Measurements from ENCODE around the gene PHLDB1.
"Not testable (repeated sequence)": the region's sequence is repeated elsewhere in the genome, so short reads cannot be mapped to it uniquely, and the experiment has no call there.

The PHLDB1 gene

GRCh38 chr11:118659314-118659952 lies 52.0 kb downstream of the PHLDB1 start:
- DNase-seq (ENCODE audit: low spot score) = peak; percentile 81

GRCh38 chr11:118659953-118660680 lies 52.7 kb downstream of the PHLDB1 start:
- no peak for DNase-seq (ENCODE audit: low spot score)

- no peak for DNase-seq (ENCODE audit: low spot score)
Observed at GRCh38 chr11:118660681-118661424, 53.4 kb downstream of the PHLDB1 start.

GRCh38 chr11:118661425-118662301 lies 54.2 kb downstream of the PHLDB1 start:
- no peak for DNase-seq (ENCODE audit: low spot score)

GRCh38 chr11:118662401-118663271 lies 55.2 kb downstream of the PHLDB1 start:
- no peak for DNase-seq (ENCODE audit: low spot score)

- no peak for DNase-seq (ENCODE audit: low spot score)
Observed at GRCh38 chr11:118663381-118663780, 56.0 kb downstream of the PHLDB1 start.

- DNase-seq (ENCODE audit: low spot score) = no peak
Observed at GRCh38 chr11:118663902-118664301, 56.5 kb downstream of the PHLDB1 start.

- no peak for DNase-seq (ENCODE audit: low spot score)
Observed at GRCh38 chr11:118666371-118666770, 59.0 kb downstream of the PHLDB1 start.

GRCh38 chr11:118670063-118670462 lies 62.6 kb downstream of the PHLDB1 start:
- DNase-seq (ENCODE audit: low spot score) = no peak

- no peak for DNase-seq (ENCODE audit: low spot score)
Observed at GRCh38 chr11:118671254-118671653, 63.8 kb downstream of the PHLDB1 start.

GRCh38 chr11:118672846-118673245 lies 65.4 kb downstream of the PHLDB1 start:
- no peak for DNase-seq (ENCODE audit: low spot score)

- no peak for DNase-seq (ENCODE audit: low spot score)
Observed at GRCh38 chr11:118673361-118674081, 66.1 kb downstream of the PHLDB1 start.

GRCh38 chr11:118674082-118674435 lies 66.6 kb downstream of the PHLDB1 start:
- DNase-seq (ENCODE audit: low spot score) = no peak

- DNase-seq (ENCODE audit: low spot score) = no peak
Observed at GRCh38 chr11:118677977-118678376, 70.6 kb downstream of the PHLDB1 start.

- DNase-seq (ENCODE audit: low spot score) = not testable (repeated sequence)
Observed at GRCh38 chr11:118678908-118679307, 71.5 kb downstream of the PHLDB1 start.

- DNase-seq (ENCODE audit: low spot score) = no peak
Observed at GRCh38 chr11:118679483-118679882, 72.1 kb downstream of the PHLDB1 start, which contains the start of gene TREH. Gene TREH (minus strand): TSS chr11:118679650. CDS start chr11:118679627, 23 bp downstream.

- DNase-seq (ENCODE audit: low spot score) = no peak
Observed at GRCh38 chr11:118682372-118682771, 75.0 kb downstream of the PHLDB1 start.

GRCh38 chr11:118682939-118683338 lies 75.5 kb downstream of the PHLDB1 start:
- not testable (repeated sequence) for DNase-seq (ENCODE audit: low spot score)

GRCh38 chr11:118684187-118684586 lies 76.8 kb downstream of the PHLDB1 start:
- no peak for DNase-seq (ENCODE audit: low spot score)

- DNase-seq (ENCODE audit: low spot score) = no peak
Observed at GRCh38 chr11:118687906-118688305, 80.5 kb downstream of the PHLDB1 start.

Measured in RKO (cell line).